Loucy (cell line): ENCODE results near the gene FGA.

Source experiments
- CTCF ChIP-seq: fragments of 200-600 bp; sonication (generic); conservative IDR thresholded peaks from 2 replicates; pipeline ENCODE4 v1.5.1; 2014; ENCODE audit warnings: mild to moderate bottlenecking, antibody characterized with exemption, low read length
- EZH2phosphoT487 ChIP-seq: fragments of 200-600 bp; IDR thresholded peaks from 2 replicates; pipeline ENCODE4 v1.6.1; 2018; ENCODE audit warnings: antibody characterized with exemption, mild to moderate bottlenecking, moderate library complexity, borderline replicate concordance

GRCh38 chr4:154586296-154587033 lies 4.1 kb downstream of the FGA start:
- TF ChIP-seq CTCF (no peak), EZH2phosphoT487 (no peak)
